ENCODE data around the gene BTBD3.

DNA sequence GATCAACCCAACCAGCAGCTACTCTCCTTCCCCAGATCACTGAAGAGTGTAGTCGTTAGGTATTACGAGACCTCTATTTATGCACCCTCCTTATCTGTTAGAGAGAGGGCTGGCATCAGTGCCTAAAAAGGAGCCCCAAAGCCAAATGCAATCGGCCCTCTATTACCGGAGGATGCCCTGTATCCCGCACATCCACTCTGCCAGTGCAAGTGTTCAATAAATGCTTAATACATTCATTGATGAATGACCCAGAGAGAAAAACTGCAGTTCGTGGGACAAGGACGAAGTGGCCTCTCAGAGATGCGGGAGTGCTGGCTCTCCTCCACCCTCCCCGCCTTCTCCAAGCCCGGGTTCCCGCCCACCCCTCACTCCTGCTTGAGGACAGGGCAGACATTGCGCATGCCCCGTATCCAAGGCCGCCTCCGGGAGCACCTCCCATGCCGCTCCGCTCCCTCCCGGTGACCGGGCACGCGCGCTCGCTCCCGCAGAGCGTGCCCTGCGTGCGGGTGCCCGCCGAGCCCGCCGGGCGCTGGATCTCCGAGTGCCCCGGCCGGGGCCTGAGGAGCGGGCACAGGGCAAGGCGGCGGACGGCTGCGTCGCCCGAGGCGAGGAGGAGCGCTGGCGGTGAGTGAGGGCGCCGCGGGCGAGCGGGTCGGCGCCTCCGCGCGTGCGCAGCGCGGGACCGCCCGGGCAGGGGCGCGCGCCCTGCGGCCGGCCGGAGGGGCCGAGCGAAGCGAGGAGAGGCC is 27.2 kb upstream of the BTBD3 start:
- TF ChIP-seq, protein P1, sequence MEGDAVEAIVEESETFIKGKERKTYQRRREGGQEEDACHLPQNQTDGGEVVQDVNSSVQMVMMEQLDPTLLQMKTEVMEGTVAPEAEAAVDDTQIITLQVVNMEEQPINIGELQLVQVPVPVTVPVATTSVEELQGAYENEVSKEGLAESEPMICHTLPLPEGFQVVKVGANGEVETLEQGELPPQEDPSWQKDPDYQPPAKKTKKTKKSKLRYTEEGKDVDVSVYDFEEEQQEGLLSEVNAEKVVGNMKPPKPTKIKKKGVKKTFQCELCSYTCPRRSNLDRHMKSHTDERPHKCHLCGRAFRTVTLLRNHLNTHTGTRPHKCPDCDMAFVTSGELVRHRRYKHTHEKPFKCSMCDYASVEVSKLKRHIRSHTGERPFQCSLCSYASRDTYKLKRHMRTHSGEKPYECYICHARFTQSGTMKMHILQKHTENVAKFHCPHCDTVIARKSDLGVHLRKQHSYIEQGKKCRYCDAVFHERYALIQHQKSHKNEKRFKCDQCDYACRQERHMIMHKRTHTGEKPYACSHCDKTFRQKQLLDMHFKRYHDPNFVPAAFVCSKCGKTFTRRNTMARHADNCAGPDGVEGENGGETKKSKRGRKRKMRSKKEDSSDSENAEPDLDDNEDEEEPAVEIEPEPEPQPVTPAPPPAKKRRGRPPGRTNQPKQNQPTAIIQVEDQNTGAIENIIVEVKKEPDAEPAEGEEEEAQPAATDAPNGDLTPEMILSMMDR (IDR thresholded peaks at IDR 0.05; ENCODE audit: low read depth, low read length): no peak
- no peak for TF ChIP-seq EZH2phosphoT487 (IDR thresholded peaks at IDR 0.05; ENCODE audit: low read depth)
